Measurements from ENCODE around the gene FAM110A.

The FAM110A gene

DNA sequence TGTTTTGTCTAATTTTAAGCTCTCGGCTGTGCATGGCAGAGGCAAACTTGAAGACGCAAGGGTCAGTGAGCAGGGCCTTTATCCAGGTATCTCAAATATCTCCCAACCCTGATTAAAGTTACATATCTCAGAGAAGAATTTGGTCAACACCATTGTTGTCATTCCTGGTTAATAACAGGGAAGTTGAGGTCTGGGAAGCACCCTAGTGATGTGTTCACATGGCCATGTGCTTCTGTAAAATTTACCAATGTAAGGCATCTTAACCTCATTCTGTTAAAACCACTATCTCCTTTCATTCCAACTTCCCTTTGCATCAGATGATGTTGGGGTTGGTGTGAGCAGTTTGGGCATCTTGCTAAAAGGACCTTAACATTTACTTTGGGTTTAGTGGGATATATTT is 4.0 kb upstream of the FAM110A start:
- DNase-seq (ENCODE audit: low spot score) (no peak), ATAC-seq (ENCODE audit: low read depth) (no peak)
- TF ChIP-seq, protein P1, sequence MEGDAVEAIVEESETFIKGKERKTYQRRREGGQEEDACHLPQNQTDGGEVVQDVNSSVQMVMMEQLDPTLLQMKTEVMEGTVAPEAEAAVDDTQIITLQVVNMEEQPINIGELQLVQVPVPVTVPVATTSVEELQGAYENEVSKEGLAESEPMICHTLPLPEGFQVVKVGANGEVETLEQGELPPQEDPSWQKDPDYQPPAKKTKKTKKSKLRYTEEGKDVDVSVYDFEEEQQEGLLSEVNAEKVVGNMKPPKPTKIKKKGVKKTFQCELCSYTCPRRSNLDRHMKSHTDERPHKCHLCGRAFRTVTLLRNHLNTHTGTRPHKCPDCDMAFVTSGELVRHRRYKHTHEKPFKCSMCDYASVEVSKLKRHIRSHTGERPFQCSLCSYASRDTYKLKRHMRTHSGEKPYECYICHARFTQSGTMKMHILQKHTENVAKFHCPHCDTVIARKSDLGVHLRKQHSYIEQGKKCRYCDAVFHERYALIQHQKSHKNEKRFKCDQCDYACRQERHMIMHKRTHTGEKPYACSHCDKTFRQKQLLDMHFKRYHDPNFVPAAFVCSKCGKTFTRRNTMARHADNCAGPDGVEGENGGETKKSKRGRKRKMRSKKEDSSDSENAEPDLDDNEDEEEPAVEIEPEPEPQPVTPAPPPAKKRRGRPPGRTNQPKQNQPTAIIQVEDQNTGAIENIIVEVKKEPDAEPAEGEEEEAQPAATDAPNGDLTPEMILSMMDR (IDR thresholded peaks at IDR 0.05; ENCODE audit: poor library complexity, severe bottlenecking), result no peak
- H3K36me3 ChIP-seq (ENCODE audit: low read depth), result no peaks in the 10 kb centered on the region
- no peak overlapping the region for H3K4me3 ChIP-seq (ENCODE audit: severe bottlenecking)
- H3K9me3 ChIP-seq (ENCODE audit: severe bottlenecking), result no peaks in the 10 kb centered on the region
- no peaks in the 10 kb centered on the region for H3K4me1 ChIP-seq (ENCODE audit: insufficient read depth, poor library complexity, severe bottlenecking)
- H3K27ac ChIP-seq (ENCODE audit: poor library complexity, severe bottlenecking), result no peak overlapping the region
- H3K27me3 ChIP-seq (ENCODE audit: insufficient read depth, poor library complexity, severe bottlenecking), result no peaks in the 10 kb centered on the region

DNA sequence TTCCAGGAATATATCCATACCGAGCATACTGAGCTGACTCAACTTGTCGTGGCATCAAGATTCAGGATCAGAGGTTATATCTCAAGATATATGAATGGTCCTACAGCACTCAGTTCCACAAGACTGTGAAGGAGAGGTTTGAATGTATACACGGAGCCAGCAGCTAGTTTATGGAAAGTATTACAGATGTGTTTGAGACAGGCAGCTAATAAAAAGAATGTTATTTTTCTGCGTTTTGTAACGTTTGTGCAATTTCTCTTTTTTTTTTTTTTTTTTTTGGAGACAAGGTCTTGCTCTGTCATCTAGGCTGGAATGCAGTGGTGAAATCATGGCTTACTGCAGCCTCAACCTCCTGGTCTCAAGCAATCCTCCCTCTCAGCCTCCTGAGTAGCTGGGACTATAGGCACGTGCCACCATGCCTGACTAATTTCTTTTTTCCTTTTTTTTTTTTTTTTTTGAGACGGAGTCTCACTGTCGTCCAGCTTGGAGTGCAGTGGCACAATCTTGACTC is 3.4 kb upstream of the FAM110A start:
- Histone ChIP-seq H3K27ac (ENCODE audit: poor library complexity, severe bottlenecking) (no peak overlapping the region), H3K4me3 (ENCODE audit: severe bottlenecking) (no peak overlapping the region), H3K27me3 (ENCODE audit: insufficient read depth, poor library complexity, severe bottlenecking) (no peaks in the 10 kb centered on the region), H3K4me1 (ENCODE audit: insufficient read depth, poor library complexity, severe bottlenecking) (no peaks in the 10 kb centered on the region), H3K36me3 (ENCODE audit: low read depth) (no peaks in the 10 kb centered on the region), H3K9me3 (ENCODE audit: severe bottlenecking) (no peaks in the 10 kb centered on the region)
- DNase-seq (ENCODE audit: low spot score) (no peak), ATAC-seq (ENCODE audit: low read depth) (no peak)
- TF ChIP-seq, protein P1 (IDR thresholded peaks at IDR 0.05; ENCODE audit: poor library complexity, severe bottlenecking), result no peak

DNA sequence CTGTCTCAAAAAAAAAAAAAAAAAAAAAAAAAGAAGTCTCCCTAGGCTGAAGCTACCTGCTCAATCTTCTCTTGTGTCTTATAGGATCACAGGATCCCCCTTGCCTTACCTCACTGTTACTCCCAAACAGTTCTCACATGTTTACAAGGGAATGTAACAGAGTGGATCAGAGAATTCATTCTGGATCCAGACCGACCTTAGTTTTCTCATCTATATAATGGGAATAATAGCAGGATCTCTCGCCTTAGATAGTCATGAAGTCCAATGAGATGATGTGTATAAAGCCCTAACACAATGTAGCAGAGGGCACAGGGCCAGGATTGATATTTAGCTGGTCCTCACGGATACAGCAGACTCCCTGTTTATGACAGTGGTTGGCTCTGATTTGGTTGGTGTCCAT is 2.3 kb upstream of the FAM110A start:
- no peaks in the 10 kb centered on the region for H3K27me3 ChIP-seq (ENCODE audit: insufficient read depth, poor library complexity, severe bottlenecking)
- ATAC-seq (ENCODE audit: low read depth) (no peak), DNase-seq (ENCODE audit: low spot score) (no peak)
- no peak overlapping the region for H3K27ac ChIP-seq (ENCODE audit: poor library complexity, severe bottlenecking)
- H3K36me3 ChIP-seq (ENCODE audit: low read depth), result no peaks in the 10 kb centered on the region
- TF ChIP-seq, protein P1 (IDR thresholded peaks at IDR 0.05; ENCODE audit: poor library complexity, severe bottlenecking), result no peak
- H3K4me3 ChIP-seq (ENCODE audit: severe bottlenecking), result no peak overlapping the region
- H3K9me3 ChIP-seq (ENCODE audit: severe bottlenecking), result no peaks in the 10 kb centered on the region
- H3K4me1 ChIP-seq (ENCODE audit: insufficient read depth, poor library complexity, severe bottlenecking), result peaks cover 9% of the 10 kb centered on the region

DNA sequence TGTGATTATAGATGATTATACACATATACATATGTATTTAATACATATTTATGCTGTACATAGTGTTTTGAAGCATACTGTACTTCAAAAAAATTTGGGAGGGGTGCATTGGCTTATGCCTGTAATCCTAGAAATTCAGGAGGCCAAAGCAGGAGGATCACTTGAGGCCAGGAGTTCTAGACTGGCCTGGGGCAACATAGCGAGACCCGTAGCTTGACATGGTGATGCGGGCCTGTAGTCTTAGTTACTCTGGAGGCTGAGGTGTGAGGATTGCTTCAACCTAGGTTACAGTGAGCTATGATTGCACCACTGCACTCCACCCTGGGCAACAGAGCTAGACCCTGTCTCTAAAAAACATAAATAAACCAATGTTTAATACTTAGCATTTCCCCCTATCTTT is 1.6 kb upstream of the FAM110A start:
- Histone ChIP-seq H3K36me3 (ENCODE audit: low read depth) (no peaks in the 10 kb centered on the region), H3K9me3 (ENCODE audit: severe bottlenecking) (no peaks in the 10 kb centered on the region), H3K4me3 (ENCODE audit: severe bottlenecking) (no peak overlapping the region), H3K27ac (ENCODE audit: poor library complexity, severe bottlenecking) (no peak overlapping the region), H3K27me3 (ENCODE audit: insufficient read depth, poor library complexity, severe bottlenecking) (no peaks in the 10 kb centered on the region), H3K4me1 (ENCODE audit: insufficient read depth, poor library complexity, severe bottlenecking) (peaks cover 13% of the 10 kb centered on the region)
- TF ChIP-seq, protein P1 (IDR thresholded peaks at IDR 0.05; ENCODE audit: poor library complexity, severe bottlenecking), result no peak
- ATAC-seq (ENCODE audit: low read depth) (no peak), DNase-seq (ENCODE audit: low spot score) (no peak)

DNA sequence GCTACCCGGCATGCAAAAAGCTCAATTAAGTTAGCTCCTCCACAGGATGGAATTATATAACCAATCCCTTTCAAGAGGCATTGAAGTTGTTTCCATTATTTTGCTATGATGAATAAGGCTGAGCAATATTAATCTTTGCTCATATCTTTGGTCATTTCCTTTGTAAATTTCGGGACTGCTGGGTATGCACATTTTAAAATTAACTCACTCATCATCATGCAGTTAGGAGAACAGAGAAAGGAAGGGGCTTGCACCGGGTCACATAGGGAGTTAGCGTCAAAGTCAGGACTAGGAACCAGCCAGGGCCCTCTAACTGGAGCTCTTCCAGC is 430 bp upstream of the FAM110A start:
- Histone ChIP-seq H3K4me1 (ENCODE audit: insufficient read depth, poor library complexity, severe bottlenecking) (peaks cover 17% of the 10 kb centered on the region), H3K27ac (ENCODE audit: poor library complexity, severe bottlenecking) (peak overlapping the region; percentile 75), H3K27me3 (ENCODE audit: insufficient read depth, poor library complexity, severe bottlenecking) (no peaks in the 10 kb centered on the region), H3K9me3 (ENCODE audit: severe bottlenecking) (no peaks in the 10 kb centered on the region), H3K4me3 (ENCODE audit: severe bottlenecking) (peak overlapping the region; percentile 88), H3K36me3 (ENCODE audit: low read depth) (no peaks in the 10 kb centered on the region; the same call in 1 of the 2 replicates)
- DNase-seq (ENCODE audit: low spot score) (no peak), ATAC-seq (ENCODE audit: low read depth) (peak; percentile 28)
- TF ChIP-seq, protein P1 (IDR thresholded peaks at IDR 0.05; ENCODE audit: poor library complexity, severe bottlenecking), result no peak
